HUES6 (cell line): ENCODE measurements around the gene CD244.
"Not testable (repeated sequence)": the region's sequence is repeated elsewhere in the genome, so short reads cannot be mapped to it uniquely, and the experiment has no call there.

Source experiments
- H3K27ac ChIP-seq: 2 replicates; pipeline ENCODE4 v1.7.0; 2013; ENCODE audit warnings: low read depth, mild to moderate bottlenecking, low read length, inconsistent platforms
- H3K27me3 ChIP-seq: 2 replicates; pipeline ENCODE4 v1.6.1; 2013; ENCODE audit warnings: low read length; ENCODE audit not compliant: control insufficient read depth, insufficient read depth
- H3K36me3 ChIP-seq: 2 replicates; pipeline ENCODE4 v1.6.1; 2013; ENCODE audit warnings: low read length; ENCODE audit not compliant: control insufficient read depth, insufficient read depth
- H3K4me1 ChIP-seq: 2 replicates; pipeline ENCODE4 v1.6.1; 2013; ENCODE audit warnings: low read length; ENCODE audit not compliant: control insufficient read depth, insufficient read depth
- H3K4me3 ChIP-seq: 2 replicates; pipeline ENCODE4 v1.5.1; 2013; ENCODE audit warnings: low read depth, low read length
- H3K9ac ChIP-seq: one replicate; pipeline ENCODE4 v1.6.1; 2013; ENCODE audit warnings: mild to moderate bottlenecking, low read length
- H3K9me3 ChIP-seq: 2 replicates; pipeline ENCODE4 v1.6.1; 2013; ENCODE audit warnings: low read depth, low read length; ENCODE audit not compliant: control insufficient read depth, insufficient read depth

The CD244 gene

GRCh38 chr1:160877221-160877620 is 14.5 kb upstream of the CD244 start:
- Histone ChIP-seq H3K4me3 (no peak overlapping the region), H3K36me3 (no peaks in the 10 kb centered on the region), H3K4me1 (no peaks in the 10 kb centered on the region), H3K27me3 (no peaks in the 10 kb centered on the region), H3K9ac (no peak overlapping the region), H3K27ac (no peak overlapping the region), H3K9me3 (no peaks in the 10 kb centered on the region)

GRCh38 chr1:160876311-160876710 is 13.6 kb upstream of the CD244 start:
- H3K9me3 ChIP-seq, result no peaks in the 10 kb centered on the region
- no peak overlapping the region for H3K4me3 ChIP-seq
- no peak overlapping the region for H3K27ac ChIP-seq
- no peaks in the 10 kb centered on the region for H3K27me3 ChIP-seq
- no peak overlapping the region for H3K9ac ChIP-seq
- H3K36me3 ChIP-seq, result no peaks in the 10 kb centered on the region
- peaks cover 3% of the 10 kb centered on the region; the same call in 1 of the 2 replicates for H3K4me1 ChIP-seq

DNA sequence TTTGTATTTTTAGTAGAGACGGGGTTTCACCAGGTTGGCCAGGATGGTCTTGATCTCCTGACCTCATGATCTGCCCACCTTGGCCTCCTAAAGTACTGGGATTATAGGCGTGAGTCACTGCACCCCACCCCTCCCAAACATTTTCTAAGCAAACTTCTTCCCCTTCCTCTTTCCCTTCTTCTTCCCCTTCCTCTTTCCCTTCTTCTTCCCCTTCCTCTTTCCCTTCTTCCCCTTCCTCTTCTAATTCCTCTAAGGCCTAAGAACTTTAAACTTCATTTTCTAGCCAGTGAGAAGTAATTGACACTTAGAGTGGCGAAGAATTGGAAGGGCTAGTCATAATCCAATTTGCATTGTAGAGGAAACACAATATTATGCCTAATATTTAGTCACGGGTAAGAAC is 12.9 kb upstream of the CD244 start:
- H3K9me3 ChIP-seq, H3K36me3 ChIP-seq, H3K27ac ChIP-seq, H3K9ac ChIP-seq, H3K27me3 ChIP-seq, H3K4me3 ChIP-seq, H3K4me1 ChIP-seq: not testable (repeated sequence)

DNA sequence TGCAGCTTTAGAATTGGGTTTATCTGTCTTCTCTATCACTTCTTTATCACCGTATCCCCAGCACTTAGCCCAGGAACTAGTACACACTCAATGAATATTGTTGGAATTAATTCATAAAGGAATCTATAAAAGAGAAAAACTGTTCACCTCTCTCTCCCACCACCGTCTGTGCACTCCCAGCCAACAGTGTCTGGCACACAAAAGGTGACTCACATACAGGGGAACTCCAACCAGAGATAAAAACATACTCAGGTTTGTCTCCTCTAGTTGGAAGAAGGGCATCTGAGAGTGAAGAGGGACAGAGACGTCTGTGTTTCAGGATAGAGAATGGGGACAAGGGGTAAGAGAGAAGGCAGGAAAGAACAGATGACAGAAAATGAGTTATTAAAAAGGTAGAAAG is 12.2 kb upstream of the CD244 start:
- peaks cover 3% of the 10 kb centered on the region; the same call in 1 of the 2 replicates for H3K4me1 ChIP-seq
- H3K9me3 ChIP-seq, result no peaks in the 10 kb centered on the region
- H3K27ac ChIP-seq, result no peak overlapping the region
- H3K4me3 ChIP-seq, result no peak overlapping the region
- H3K9ac ChIP-seq, result no peak overlapping the region
- no peaks in the 10 kb centered on the region for H3K36me3 ChIP-seq
- H3K27me3 ChIP-seq, result no peaks in the 10 kb centered on the region

DNA sequence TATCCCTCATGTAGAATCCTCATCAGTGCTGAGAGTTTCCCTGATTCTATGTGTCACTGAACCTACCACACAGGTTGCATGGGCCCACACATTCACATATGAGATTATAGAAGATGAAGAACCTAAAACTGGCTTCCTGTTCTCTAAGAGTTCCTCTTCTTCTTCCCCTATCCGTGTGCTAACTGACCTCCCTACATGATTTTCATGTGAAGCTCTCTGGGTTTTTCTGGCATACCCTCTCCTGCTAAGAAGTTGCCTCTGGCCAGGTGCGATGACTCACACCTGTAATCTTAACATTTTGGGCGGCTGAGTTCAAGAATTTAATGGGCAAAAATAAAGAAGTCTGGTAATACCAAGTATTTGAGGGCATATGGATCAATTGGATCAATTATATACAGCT is 5.5 kb upstream of the CD244 start:
- no peaks in the 10 kb centered on the region for H3K9me3 ChIP-seq
- H3K4me3 ChIP-seq, result no peak overlapping the region
- peaks cover 4% of the 10 kb centered on the region for H3K4me1 ChIP-seq
- H3K36me3 ChIP-seq, result no peaks in the 10 kb centered on the region
- no peak overlapping the region for H3K9ac ChIP-seq
- no peak overlapping the region for H3K27ac ChIP-seq
- no peaks in the 10 kb centered on the region for H3K27me3 ChIP-seq

- not testable (repeated sequence) for H3K4me3 ChIP-seq, H3K27ac ChIP-seq, H3K9ac ChIP-seq, H3K9me3 ChIP-seq, H3K36me3 ChIP-seq, H3K4me1 ChIP-seq, H3K27me3 ChIP-seq
Observed at GRCh38 chr1:160867651-160868050, 5.0 kb upstream of the CD244 start.

- no peak overlapping the region for H3K27ac ChIP-seq
- H3K4me1 ChIP-seq, result peaks cover 16% of the 10 kb centered on the region
- H3K9me3 ChIP-seq, result no peaks in the 10 kb centered on the region
- H3K4me3 ChIP-seq, result no peak overlapping the region
- H3K27me3 ChIP-seq, result no peaks in the 10 kb centered on the region
- H3K9ac ChIP-seq, result no peak overlapping the region
- no peaks in the 10 kb centered on the region for H3K36me3 ChIP-seq
Observed at GRCh38 chr1:160866695-160867260, 4.1 kb upstream of the CD244 start.

DNA sequence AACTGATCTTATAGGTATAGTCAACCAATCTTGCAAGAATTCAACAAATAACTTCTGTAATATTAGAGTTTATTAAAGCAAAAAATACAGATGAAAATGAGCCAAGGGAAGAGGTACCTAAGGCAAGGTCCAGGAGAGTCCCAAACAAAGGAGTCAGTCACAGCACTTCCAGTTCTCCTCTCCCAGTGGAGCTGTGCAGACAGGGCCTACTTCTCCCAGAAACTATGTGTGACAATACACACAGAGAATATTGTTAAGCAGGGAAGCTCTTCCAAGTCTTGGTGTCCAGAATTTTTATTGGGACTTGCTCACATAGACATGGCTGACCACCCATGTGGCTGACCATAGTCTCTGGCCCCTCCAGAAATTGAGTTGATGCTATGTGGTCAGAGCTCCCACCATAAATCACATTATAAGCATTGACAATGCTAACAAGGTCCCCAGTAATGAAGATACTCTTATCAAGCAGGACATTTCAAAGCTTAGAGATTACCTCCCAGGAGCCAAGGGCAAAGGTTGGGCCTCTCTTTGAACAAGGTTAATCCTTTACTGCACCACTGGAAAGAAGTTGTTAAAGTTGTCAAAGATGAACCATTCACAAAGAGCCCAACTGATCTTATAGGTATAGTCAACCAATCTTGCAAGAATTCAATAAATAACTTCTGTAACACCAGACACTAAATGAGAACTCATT is 3.5 kb upstream of the CD244 start:
- H3K27ac ChIP-seq, result no peak overlapping the region

DNA sequence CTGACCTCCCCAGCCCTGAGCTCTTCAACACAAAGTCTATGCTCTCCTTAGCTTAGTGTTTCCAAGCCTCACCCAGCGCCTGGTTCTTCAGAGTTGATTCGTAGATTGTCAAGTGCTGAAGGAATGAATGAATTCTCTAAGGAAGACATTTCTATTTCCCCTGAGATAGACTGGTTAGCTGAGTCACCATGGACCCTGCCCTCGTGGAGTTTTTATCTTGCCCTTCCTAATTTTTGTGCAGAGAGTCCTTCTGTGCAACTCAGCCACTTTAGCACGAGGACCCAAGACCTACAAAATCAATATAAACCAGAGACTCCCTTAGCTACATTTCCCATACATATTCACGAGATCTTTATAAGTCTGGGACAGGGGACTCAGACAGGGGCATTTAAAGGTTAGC is 2.6 kb upstream of the CD244 start:
- Histone ChIP-seq H3K27ac (no peak overlapping the region), H3K36me3 (no peaks in the 10 kb centered on the region)

More for the DNA sequence above, 3.5 kb upstream of the CD244 start:
- Histone ChIP-seq H3K4me3 (no peak overlapping the region), H3K9ac (no peak overlapping the region), H3K4me1 (peaks cover 12% of the 10 kb centered on the region), H3K9me3 (no peaks in the 10 kb centered on the region), H3K36me3 (no peaks in the 10 kb centered on the region), H3K27me3 (no peaks in the 10 kb centered on the region)

DNA sequence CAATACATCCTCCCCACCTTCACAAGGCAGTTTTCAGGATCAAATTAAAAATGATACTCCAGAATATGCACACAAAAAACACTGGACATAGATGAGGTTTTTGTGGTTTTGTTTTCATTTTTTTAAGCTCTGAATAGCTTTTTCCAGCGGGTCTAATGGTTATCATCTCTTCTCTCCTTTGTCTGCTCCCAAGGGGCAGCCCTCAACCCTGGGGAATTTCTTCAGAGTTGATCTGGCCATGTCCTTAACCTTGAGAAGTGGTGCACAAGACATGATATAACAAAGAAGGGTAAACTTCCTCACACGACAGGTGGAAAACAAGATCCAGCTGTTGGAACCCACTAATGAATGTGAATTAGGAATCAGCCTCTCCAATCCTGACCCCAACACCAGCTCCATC is 1.5 kb upstream of the CD244 start:
- Histone ChIP-seq H3K9ac (no peak overlapping the region), H3K36me3 (no peaks in the 10 kb centered on the region), H3K27ac (no peak overlapping the region), H3K4me3 (no peak overlapping the region), H3K4me1 (peaks cover 12% of the 10 kb centered on the region), H3K27me3 (no peaks in the 10 kb centered on the region), H3K9me3 (no peaks in the 10 kb centered on the region)

More for the DNA sequence above, 2.6 kb upstream of the CD244 start:
- H3K9ac ChIP-seq, result no peak overlapping the region
- H3K27me3 ChIP-seq, result no peaks in the 10 kb centered on the region
- H3K4me3 ChIP-seq, result no peak overlapping the region
- H3K9me3 ChIP-seq, result no peaks in the 10 kb centered on the region
- H3K4me1 ChIP-seq, result peaks cover 12% of the 10 kb centered on the region

- H3K27me3 ChIP-seq, result no peaks in the 10 kb centered on the region
- no peaks in the 10 kb centered on the region for H3K36me3 ChIP-seq
- H3K9me3 ChIP-seq, result no peaks in the 10 kb centered on the region
- H3K9ac ChIP-seq, result no peak overlapping the region
- H3K27ac ChIP-seq, result no peak overlapping the region
- H3K4me1 ChIP-seq, result peaks cover 12% of the 10 kb centered on the region
- no peak overlapping the region for H3K4me3 ChIP-seq
Observed at GRCh38 chr1:160863774-160864131, 1.1 kb upstream of the CD244 start.
